GM12874 (cell line): ENCODE data around the gene ADPRHL1.

ENCODE experiments used
- TF ChIP-seq, protein P1 (sequence below): IDR thresholded peaks from 2 replicates; pipeline ENCODE4 v1.5.1; 2011; ENCODE audit warnings: low read depth, mild to moderate bottlenecking, control low read depth, low read length, moderate library complexity; ENCODE audit not compliant: insufficient read depth

Gene ADPRHL1

DNA sequence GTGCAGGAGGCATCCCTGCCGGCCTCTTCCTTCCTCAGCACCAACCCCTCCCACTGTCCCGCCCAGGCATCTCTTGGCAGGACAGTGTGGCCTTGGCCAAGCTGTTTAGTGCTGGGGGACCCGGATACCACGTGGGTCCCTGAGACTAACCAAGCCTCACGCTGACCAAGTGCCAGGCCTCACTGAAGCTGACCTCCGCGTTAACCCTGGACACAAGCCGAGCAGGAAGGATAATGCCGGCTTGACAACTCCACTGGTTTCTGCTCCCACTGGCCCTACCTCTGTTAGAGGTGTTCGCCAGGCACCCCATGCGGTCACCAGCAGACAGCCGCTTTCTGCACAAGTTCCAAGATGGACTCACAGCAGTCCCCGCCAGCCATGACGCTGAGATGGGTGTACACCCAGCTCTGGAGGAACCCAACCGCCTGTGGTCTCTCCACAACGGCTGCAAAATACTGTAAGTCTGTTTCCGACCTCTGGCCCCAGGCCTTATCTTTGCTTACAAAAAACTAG lies 101.7 kb downstream of the ADPRHL1 start:
- TF ChIP-seq, protein P1, sequence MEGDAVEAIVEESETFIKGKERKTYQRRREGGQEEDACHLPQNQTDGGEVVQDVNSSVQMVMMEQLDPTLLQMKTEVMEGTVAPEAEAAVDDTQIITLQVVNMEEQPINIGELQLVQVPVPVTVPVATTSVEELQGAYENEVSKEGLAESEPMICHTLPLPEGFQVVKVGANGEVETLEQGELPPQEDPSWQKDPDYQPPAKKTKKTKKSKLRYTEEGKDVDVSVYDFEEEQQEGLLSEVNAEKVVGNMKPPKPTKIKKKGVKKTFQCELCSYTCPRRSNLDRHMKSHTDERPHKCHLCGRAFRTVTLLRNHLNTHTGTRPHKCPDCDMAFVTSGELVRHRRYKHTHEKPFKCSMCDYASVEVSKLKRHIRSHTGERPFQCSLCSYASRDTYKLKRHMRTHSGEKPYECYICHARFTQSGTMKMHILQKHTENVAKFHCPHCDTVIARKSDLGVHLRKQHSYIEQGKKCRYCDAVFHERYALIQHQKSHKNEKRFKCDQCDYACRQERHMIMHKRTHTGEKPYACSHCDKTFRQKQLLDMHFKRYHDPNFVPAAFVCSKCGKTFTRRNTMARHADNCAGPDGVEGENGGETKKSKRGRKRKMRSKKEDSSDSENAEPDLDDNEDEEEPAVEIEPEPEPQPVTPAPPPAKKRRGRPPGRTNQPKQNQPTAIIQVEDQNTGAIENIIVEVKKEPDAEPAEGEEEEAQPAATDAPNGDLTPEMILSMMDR = no peak

DNA sequence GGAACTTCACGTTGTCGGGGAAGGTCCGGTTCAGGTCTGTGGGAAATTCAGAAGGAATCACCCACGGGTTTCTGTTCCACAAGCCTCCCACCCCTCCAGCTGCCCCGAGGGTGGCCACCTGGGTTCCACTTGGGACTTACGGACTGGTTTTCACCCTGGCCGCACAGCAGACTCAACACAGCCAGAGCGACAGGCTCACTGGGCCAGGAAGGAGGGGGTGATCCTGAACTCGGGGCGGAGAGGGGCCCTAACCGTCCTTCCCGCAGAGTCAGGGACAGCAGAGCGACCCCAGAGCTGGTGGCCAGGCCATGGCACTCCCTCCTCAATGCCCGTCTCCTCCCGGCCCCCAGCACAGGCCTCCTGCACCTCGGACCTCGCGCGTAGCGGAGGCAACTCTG lies 102.4 kb downstream of the ADPRHL1 start:
- TF ChIP-seq, protein P1 = no peak

DNA sequence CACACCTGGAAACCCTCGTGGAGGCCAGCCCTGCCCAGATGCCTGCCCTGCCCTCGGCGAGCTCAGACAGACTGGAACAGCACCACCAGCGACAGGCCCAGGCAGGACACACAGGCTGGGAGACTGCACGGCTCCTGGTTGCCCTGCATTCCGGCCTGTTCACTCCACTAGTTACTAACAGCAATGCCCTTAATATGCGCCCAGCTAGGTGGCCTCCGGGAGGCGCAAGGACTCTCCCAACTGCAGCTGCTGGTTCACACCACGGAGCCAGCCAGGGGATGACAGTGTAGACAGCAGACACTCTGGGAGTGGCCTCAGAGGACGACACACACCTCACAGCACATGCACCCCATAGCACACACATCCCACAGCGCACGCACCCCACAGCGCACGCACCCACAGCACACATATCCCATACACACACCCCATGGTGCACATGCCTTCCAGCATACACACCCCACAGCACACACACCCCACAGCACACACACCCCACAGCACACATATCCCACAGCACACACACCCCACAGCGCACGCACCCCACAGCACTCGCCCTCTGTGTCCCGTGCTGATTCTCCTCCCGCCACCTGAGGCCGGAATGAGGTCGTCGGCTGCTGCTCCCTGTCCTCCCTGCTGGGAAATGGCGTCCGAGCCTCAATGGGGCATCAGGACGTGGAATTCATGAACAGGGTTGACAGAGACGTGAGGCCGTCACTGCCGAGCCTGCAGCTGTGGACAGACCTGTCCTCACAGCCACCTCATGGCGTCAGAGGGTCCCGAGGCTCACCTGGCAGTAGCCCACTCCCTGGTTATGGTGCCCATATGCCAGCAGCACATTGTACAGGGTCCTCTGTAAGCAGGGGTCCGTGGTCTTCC lies 103.0 kb downstream of the ADPRHL1 start:
- TF ChIP-seq, protein P1 = no peak
